HG02763 (cell line): ENCODE data around the gene SLC22A7.
A peak's percentile ranks its signal among the peaks of the same experiment; 100 is the strongest.

ENCODE experiments used
- ATAC-seq: cut with Tn5 transposase; IDR thresholded peaks from one replicate; pipeline ENCODE4 v1.9.1; 2021; ENCODE audit warnings: mild to moderate bottlenecking, moderate library complexity; ENCODE audit not compliant: unreplicated experiment

Gene SLC22A7, protein sequence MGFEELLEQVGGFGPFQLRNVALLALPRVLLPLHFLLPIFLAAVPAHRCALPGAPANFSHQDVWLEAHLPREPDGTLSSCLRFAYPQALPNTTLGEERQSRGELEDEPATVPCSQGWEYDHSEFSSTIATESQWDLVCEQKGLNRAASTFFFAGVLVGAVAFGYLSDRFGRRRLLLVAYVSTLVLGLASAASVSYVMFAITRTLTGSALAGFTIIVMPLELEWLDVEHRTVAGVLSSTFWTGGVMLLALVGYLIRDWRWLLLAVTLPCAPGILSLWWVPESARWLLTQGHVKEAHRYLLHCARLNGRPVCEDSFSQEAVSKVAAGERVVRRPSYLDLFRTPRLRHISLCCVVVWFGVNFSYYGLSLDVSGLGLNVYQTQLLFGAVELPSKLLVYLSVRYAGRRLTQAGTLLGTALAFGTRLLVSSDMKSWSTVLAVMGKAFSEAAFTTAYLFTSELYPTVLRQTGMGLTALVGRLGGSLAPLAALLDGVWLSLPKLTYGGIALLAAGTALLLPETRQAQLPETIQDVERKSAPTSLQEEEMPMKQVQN

DNA sequence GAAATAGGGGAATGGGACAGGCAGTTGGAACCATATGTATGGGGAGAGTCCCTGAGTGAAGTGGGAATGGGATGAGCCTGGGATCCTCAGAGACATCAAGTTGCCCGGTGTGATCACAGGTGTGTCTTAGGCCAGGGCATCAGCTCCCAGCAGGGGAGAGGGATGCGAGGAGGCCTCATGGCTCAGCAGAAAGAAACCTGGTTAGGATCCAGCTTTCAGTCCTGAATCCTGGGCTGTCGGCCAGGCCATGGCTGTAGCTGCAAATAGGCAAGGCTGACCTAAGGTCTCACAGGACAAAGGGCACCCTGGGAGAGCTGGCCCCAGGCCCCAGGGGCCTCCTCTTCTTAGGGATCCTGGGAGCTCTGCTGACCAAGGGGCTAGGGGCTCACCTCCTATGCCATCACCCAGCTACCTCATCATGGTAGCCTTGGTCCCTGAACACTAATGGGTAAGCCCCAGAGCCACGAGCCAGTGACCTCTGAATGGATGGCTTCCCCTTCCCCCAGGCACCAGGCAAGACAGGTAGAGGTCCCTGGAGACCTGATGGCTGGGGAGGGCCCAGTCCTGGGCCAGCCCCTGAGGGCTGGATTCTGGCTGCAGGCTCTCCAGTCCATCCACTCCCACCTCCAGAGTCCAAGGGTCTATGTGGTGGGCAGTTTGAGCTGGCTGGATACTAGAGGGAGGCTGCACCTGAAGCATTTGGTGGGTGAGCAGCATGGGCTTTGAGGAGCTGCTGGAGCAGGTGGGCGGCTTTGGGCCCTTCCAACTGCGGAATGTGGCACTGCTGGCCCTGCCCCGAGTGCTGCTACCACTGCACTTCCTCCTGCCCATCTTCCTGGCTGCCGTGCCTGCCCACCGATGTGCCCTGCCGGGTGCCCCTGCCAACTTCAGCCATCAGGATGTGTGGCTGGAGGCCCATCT lies at the start of gene SLC22A7:
SLC22A7 (plus strand) TSS at position 617 of the 921 bp plus-strand sequence; CDS start at position 716, 99 bp downstream.
- ATAC-seq, result no peak

DNA sequence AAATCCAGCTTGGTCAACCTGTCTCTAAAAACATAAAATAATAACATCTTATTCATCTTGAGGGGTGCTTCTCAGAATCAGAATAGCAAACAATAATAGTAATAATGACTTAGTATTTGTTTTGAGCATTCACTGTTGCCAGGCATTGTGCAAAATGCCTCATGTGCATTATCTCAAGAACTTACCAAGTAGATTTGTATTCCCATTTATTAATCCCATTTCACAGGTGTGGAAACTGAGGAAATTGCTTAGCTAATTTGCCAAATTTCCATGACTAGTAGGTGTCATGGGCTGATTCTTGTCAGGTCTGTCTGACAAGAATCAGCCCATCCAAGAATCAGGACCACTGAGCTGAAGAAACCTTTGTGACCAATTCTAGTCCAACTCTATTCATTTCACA lies 49.3 kb upstream of the SLC22A7 start:
- no peak for ATAC-seq

DNA sequence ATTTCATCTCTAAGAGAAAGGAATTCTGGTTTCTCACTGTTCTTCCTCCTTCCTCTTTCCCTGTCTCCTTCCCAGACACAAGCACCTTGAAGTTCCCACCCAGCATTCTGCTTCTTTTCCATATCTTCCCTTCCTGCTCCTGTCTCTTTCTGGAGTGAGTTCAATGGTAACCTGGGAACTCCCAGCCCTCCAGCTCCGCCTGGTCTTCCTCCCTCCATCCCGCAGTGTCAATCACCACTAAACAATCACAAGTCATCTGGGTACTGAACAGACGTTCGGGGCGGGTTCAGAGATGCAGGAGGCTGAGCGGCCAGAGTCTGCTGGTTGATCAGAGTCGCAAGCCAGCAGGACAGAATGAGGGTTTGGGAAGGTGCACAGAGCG lies 47.1 kb upstream of the SLC22A7 start:
- no peak for ATAC-seq

DNA sequence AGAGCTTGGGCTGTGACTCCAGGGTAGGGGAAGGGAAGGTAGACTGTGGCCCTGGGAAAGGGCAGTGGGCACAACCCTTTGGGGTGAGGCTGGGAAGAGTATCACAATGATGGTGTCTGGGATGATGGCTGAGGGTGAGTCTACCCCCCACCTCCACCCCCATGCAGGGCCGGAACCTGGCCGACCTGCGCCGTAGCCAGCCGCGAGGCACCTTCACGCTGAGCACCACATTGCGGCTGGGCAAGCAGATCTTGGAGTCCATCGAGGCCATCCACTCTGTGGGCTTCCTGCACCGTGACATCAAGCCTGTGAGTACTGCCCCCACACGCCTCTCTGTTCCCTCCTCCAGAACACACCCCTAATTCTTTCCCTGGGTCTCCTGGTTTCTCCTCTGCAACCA lies 44.7 kb upstream of the SLC22A7 start:
- ATAC-seq, result no peak

DNA sequence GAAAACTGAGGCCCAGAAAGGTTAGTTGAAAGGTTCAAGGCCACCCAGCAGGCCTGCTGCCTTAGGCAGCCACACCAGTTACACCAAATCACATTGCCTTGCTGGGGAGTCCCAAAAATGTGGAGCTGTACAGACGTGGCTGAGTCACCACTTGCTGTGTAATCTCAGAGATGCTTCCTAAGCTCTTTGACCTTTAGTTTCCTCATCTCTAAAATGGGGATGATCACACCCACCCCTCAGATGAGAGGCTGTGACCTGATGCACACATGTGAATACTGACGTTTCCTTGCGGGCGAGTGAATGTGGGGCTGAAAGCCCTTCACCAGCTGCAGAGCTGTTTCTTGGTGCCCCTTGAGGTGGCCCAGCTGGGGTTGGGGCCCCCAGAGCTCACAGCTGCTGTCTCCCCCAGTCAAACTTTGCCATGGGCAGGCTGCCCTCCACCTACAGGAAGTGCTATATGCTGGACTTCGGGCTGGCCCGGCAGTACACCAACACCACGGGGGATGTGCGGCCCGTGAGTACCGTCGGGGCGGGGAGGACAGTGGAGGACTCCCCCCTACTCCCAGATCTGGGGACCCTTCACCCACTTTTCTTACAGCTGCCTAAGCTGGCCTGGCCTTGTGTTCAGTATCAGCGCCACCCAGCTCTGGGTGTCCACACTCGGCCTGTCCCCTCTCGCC lies 43.8 kb upstream of the SLC22A7 start:
- ATAC-seq, result no peak

DNA sequence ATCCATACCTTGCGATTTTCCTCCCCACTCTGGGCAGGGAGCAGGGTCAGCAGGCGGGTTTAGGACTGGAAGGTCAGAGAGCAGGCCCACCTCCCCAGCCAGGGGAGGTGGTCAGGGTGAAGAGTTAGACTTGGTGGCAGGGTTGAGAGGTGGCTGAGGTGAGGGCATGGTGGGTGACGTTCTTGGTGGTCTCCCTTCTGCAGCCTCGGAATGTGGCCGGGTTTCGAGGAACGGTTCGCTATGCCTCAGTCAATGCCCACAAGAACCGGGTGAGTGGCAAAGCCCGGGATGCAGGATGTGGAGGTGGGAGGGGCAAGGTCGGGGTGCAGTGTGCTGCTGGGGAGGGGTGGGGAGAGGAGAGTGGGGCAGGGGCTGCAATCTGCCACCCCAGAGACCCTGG lies 43.2 kb upstream of the SLC22A7 start:
- ATAC-seq, result no peak

DNA sequence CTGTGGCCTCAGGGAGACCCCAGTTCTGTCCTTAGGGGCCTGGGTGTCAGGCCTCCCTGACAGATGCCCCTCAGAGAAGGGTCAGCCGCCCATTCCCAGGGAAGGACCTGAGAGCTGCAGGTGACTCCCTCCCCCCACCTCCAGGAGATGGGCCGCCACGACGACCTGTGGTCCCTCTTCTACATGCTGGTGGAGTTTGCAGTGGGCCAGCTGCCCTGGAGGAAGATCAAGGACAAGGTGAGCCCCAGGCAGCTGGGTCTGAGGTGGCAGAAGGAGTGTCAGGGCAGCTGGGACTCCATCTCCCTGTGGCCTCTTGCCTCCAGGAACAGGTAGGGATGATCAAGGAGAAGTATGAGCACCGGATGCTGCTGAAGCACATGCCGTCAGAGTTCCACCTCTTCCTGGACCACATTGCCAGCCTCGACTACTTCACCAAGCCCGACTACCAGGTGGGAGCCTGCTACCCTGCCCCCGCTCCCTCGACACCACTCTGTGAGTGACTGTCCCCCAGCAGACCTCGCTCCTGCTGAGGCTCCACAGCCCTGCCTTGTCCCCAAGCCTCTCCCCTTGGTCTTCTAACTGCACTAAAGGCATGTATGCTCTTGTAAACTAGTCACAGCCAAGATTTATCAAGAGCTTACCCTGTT lies 42.5 kb upstream of the SLC22A7 start:
- no peak for ATAC-seq

DNA sequence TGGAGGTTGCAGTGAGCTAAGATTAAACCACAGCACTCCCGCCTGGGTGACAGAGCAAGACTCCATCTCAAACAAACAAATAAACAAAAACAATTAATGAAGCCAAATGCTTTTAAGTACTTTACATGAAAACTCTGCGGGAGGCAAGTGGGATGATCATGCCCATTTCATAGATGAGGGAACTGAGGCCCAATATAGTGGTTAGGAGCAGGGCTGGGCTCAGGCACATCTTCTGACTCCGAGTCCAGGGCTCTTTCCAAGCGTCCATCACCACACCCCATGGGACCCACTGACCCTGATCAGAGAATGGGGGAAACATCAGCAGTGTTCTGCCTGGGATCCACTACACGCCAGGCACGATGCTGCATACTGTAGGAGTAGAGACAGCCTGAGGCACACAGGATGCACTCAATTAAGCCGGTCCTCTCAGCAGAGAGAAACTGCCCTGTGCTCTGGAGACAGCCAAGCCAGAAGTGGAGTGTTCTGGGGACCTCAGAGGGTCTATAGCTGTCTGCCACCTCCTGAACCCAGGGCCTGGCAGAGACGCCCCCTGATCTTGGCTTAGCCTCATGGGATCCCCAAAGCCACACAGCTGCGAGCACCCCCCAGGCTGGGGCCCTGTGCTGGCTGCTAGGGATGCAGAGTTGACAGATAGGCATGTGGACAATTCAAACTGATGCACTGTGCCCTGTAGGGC lies 41.2 kb upstream of the SLC22A7 start:
- no peak for ATAC-seq

DNA sequence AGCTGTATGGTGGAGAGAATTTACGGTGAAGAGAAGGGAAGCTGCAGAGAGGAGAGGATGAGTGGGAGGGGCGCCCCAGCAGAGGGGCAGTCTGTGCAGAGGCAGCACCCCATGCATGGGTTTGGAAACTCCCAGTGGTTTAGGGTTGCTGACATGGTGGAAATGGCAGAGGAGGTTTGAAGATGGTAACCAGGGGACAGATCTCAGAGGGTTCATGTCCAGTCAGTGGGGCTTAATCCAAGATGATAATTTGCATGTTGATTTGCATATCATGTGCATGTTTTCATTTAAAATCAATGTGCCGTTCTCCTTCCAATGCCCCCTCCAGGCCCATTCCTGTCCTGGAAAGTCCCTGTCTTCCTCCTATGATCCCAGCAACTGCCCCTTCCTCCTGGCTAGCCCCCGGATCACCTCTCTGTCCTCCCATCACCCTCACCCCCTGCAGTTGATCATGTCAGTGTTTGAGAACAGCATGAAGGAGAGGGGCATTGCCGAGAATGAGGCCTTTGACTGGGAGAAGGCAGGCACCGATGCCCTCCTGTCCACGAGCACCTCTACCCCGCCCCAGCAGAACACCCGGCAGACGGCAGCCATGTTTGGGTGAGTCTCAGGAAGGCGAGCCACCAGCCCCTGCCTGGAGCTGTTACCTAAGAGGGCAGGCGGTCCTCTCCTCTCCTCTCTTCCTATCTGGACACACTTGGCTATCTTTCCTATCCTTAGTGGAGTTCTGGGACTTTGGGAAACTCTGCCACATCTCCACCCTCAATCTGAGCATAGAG lies 40.5 kb upstream of the SLC22A7 start:
- no peak for ATAC-seq

DNA sequence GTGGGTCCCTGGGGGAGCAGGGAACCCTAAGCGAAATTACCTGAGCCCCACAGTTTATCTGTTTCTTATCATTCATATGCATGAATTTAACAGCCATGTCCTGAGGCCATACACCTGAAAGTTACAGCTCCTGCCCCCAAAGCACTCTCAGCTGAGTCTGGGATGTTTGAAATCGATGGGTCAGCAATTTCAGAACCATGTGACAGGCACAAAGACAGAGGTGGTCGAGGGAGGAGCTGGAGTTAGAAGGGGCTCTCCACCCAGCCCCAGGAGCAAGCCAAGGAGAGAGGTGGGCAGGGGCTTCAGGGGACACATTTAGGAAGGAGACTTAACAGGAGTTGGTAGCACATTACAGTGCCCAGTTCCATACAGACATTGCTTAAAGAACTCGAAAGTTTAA lies 39.9 kb upstream of the SLC22A7 start:
- ATAC-seq, result no peak

DNA sequence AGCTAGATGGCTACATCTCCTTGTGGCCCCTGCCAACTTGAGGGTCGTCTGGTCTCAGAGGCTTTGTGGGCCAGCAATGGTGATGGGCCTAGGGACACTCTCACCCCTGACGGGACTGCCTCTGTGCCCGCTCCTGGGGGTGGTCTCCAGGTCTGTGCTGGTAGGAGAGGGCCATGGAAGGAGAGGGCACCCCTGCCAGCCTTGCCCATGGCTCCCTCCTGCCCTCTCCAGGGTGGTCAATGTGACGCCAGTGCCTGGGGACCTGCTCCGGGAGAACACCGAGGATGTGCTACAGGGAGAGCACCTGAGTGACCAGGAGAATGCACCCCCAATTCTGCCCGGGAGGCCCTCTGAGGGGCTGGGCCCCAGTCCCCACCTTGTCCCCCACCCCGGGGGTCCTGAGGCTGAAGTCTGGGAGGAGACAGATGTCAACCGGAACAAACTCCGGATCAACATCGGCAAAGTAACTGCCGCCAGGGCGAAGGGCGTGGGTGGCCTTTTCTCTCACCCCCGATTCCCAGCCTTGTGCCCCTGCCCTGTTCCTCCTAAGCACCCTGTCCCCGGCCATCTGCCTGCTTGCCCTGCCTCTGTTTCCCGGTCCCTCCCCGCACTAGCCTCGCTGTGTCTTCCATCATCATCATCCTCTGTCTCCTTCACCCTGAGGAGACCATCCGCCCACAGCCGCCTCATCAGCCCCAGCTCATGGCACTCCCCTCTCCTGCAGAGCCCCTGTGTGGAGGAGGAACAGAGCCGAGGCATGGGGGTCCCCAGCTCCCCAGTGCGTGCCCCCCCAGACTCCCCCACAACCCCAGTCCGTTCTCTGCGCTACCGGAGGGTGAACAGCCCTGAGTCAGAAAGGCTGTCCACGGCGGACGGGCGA lies 39.0 kb upstream of the SLC22A7 start:
- no peak for ATAC-seq

DNA sequence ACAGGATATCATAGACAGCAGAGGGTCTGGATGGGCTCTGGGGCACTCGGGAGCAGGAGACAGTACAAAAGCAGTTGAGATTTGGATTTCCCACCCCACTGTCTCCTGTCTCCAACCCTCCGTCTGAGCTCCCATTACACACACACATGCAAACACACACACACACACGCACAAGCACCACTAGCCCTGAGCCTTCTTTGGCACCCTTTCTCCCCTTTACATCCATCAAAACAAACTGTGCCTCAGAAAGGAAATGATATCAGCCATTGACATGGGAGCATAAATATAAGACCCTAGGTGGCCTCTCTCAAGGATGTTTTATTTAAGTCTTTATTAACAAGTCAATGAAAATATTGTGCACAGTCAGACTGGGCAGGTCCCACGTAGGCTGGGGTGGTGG lies 37.3 kb upstream of the SLC22A7 start:
- ATAC-seq, result no peak

DNA sequence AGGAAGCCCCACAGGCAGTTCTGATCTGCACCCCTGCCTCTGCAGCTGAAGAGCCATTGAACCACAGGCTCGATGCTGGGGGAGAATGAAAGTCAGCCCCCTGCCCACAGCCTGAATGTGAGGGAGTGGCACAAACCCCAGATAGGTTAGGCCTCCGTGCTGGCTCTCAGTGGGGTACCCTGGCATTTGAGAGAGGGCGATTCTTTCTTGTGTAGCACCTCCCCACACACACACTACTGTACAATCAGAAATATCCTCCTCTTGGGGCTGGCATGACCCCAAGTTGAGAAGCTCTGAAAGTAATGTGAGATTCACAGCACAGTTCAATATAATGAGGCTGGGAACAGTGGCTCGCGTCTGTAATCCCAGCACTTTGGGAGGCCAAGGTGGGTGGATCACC lies 36.9 kb upstream of the SLC22A7 start:
- ATAC-seq, result no peak

DNA sequence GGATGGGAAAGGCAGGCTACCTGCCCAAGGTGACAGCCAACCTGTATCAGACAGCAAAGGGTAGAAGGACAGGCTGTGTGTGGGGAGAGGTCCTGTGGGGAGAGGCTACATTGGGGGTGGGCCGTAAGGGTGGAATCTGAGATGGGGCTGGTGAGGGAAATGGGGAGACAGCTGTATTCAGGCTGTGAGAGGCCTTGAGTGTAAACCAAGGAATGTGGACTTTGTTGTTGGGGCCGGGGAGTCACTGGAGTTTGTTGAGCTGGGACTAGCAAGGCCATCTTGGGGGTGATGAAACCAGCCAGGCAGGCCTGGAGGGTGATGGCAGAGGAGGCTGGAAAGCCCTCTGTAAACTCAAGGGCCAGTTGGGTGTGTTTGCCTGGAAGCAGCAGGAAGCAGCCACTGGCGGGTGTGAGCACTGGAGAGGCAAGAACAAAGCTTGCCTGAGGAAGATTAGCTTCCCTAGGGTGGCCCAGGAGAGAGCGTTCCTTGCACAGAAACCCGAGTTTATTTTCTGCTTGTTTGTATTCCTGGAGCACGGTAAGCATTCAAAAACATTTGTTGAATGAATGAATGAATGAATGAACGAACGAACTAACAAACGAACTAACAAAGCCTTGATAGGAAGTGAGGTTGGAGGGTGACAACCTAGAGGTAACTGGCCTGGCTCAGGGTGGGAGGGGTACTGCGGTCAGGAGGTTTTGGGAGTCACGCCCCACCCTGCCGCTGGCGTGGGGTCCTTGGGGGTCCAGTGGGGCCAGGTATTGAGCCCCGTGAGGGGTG lies 35.9 kb upstream of the SLC22A7 start:
- ATAC-seq, result no peak

DNA sequence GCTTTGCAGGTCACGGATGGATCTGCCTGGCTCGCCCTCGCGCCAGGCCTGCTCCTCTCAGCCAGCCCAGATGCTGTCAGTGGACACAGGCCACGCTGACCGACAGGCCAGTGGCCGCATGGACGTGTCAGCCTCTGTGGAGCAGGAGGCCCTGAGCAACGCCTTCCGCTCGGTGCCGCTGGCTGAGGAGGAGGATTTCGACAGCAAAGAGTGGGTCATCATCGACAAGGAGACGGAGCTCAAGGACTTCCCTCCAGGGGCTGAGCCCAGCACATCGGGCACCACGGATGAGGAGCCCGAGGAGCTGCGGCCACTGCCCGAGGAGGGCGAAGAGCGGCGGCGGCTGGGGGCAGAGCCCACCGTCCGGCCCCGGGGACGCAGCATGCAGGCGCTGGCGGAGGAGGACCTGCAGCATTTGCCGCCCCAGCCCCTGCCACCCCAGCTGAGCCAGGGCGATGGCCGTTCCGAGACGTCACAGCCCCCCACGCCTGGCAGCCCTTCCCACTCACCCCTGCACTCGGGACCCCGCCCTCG lies 35.2 kb upstream of the SLC22A7 start:
- ATAC-seq, result no peak

DNA sequence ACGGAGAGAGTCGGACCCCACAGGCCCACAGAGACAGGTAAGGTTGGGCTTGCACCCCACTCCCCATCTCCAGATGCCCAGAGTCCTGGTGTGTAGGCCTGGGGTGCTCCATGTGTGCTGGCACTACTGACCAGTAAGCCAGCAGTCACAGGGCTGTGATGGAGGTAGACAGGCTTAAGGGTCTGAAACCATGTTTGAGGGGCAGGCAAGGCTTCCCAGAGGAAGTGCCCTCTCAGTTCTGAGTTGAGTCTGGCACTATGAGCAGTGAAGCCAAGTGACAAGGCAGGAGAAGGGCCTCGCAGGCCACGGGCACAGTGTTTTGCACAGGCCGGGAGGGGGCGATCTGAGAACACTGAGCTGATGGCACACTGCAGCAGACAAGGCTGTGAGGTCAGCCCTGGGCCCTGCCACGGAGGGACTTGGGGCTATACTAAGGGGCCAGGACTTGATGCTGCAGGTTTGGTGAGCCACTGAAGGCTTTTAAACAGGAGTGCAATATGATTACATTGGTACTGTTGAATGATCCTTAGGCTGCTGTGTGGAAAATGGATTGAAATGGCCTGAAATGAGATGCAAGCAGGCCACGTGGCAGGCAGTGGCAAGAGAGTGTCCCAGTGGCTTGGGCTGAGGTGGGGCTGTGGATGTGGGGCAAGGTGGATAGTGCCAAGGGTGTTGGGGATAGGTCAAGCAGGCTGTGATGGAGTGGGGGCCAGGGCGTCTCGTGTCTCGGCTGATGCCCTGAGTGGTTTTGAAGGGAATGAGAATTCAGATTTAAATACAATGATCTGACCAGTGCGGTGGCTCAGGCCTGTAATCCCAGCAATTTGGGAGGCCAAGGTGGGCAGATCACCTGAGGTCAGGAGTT lies 34.5 kb upstream of the SLC22A7 start:
- ATAC-seq, result peak; percentile 60
